RWPE2 (cell line): ENCODE data around the gene RAB11FIP3.
A peak's percentile ranks its signal among the peaks of the same experiment; 100 is the strongest.

Source experiments
- ATAC-seq: fragments of 200-7000 bp; cut with Tn5 transposase; 3 replicates; pipeline ENCODE4 v1.9.1; 2021; ENCODE audit warnings: low read depth
- DNase-seq: peaks from one replicate; pipeline ENCODE4 v3.0.0-alpha.2; 2020; ENCODE audit warnings: low spot score
- H3K27ac ChIP-seq: fragments of 450-650 bp; 2 replicates; pipeline ENCODE4 v1.5.1; 2017; ENCODE audit warnings: mild to moderate bottlenecking; ENCODE audit not compliant: poor library complexity, severe bottlenecking
- H3K27me3 ChIP-seq: fragments of 250-450 bp; sonication (Bioruptor Pico); 2 replicates; pipeline ENCODE4 v1.5.1; 2021; ENCODE audit warnings: mild to moderate bottlenecking, moderate library complexity; ENCODE audit not compliant: insufficient read depth, poor library complexity, severe bottlenecking
- H3K36me3 ChIP-seq: fragments of 250-450 bp; sonication (Bioruptor Pico); 2 replicates; pipeline ENCODE4 v1.5.1; 2020; ENCODE audit warnings: low read depth, mild to moderate bottlenecking, moderate library complexity
- H3K4me1 ChIP-seq: fragments of 250-450 bp; sonication (Bioruptor Pico); 2 replicates; pipeline ENCODE4 v1.5.1; 2021; ENCODE audit warnings: mild to moderate bottlenecking, moderate library complexity; ENCODE audit not compliant: insufficient read depth, poor library complexity, severe bottlenecking
- H3K4me3 ChIP-seq: fragments of 250-450 bp; sonication (Bioruptor Pico); 2 replicates; pipeline ENCODE4 v1.5.1; 2021; ENCODE audit warnings: mild to moderate bottlenecking, moderate library complexity; ENCODE audit not compliant: severe bottlenecking
- H3K9me3 ChIP-seq: fragments of 250-450 bp; sonication (Bioruptor Pico); 2 replicates; pipeline ENCODE4 v1.5.1; 2021; ENCODE audit warnings: mild to moderate bottlenecking, moderate library complexity; ENCODE audit not compliant: severe bottlenecking
- CTCF ChIP-seq: fragments of 450-650 bp; IDR thresholded peaks from one replicate; pipeline ENCODE4 v1.5.1; 2017; ENCODE audit warnings: mild to moderate bottlenecking, moderate library complexity; ENCODE audit not compliant: poor library complexity, severe bottlenecking

RAB11FIP3 gene

GRCh38 chr16:525123-525519, 99.7 kb downstream of the RAB11FIP3 start:
- Histone ChIP-seq H3K4me3 (no peak overlapping the region), H3K36me3 (peaks cover 13% of the 10 kb centered on the region), H3K27ac (peak overlapping the region; percentile 91), H3K9me3 (no peaks in the 10 kb centered on the region), H3K27me3 (no peaks in the 10 kb centered on the region), H3K4me1 (peaks cover 13% of the 10 kb centered on the region)
- no peak for TF ChIP-seq CTCF
- ATAC-seq = no peak
- DNase-seq = no peak

GRCh38 chr16:525520-526180, 100.2 kb downstream of the RAB11FIP3 start:
- DNase-seq = no peak
- peak overlapping the region; percentile 62 for H3K4me3 ChIP-seq
- H3K27ac ChIP-seq = peak overlapping the region; percentile 91
- peak; percentile 38 for TF ChIP-seq CTCF
- ATAC-seq = peak; percentile 55
- H3K4me1 ChIP-seq = peaks cover 13% of the 10 kb centered on the region
- H3K27me3 ChIP-seq = no peaks in the 10 kb centered on the region
- H3K36me3 ChIP-seq = peaks cover 9% of the 10 kb centered on the region
- H3K9me3 ChIP-seq = no peaks in the 10 kb centered on the region

- TF ChIP-seq CTCF = no peak
- H3K4me3 ChIP-seq = peak overlapping the region; percentile 62
- DNase-seq (no peak), ATAC-seq (peak; percentile 1; the same call in 2 of the 3 replicates)
- peak overlapping the region; percentile 91 for H3K27ac ChIP-seq
- H3K27me3 ChIP-seq = no peaks in the 10 kb centered on the region
- H3K4me1 ChIP-seq = peaks cover 13% of the 10 kb centered on the region
- H3K9me3 ChIP-seq = no peaks in the 10 kb centered on the region
- peaks cover 9% of the 10 kb centered on the region for H3K36me3 ChIP-seq
Observed at GRCh38 chr16:526181-527014, 100.9 kb downstream of the RAB11FIP3 start.

- Histone ChIP-seq H3K27me3 (no peaks in the 10 kb centered on the region), H3K4me1 (peaks cover 13% of the 10 kb centered on the region), H3K36me3 (peaks cover 9% of the 10 kb centered on the region), H3K9me3 (no peaks in the 10 kb centered on the region), H3K4me3 (peak within 1 kb of the TSS; percentile 62), H3K27ac (peak within 1 kb of the TSS; percentile 91)
- ATAC-seq (peak; percentile 60), DNase-seq (no peak)
- TF ChIP-seq CTCF = no peak
Observed at GRCh38 chr16:527015-527903, 101.8 kb downstream of the RAB11FIP3 start, which contains the start of gene CAPN15. TSS of gene CAPN15 (plus strand) at chr16:527712. CDS start at chr16:546839, 19,127 bp downstream.
